GM10266 (cell line): ENCODE results near the gene IKZF4.
A peak's percentile ranks its signal among the peaks of the same experiment; 100 is the strongest.
"Not testable (repeated sequence)": the region's sequence is repeated elsewhere in the genome, so short reads cannot be mapped to it uniquely, and the experiment has no call there.

ENCODE experiments used
- DNase-seq: peaks from one replicate; pipeline ENCODE4 v3.0.0; 2012; ENCODE audit errors: extremely low spot score
- CTCF ChIP-seq: IDR thresholded peaks from 2 replicates; pipeline ENCODE4 v1.5.1; 2012; ENCODE audit warnings: mild to moderate bottlenecking, low read depth; ENCODE audit not compliant: control insufficient read depth, insufficient read depth; ENCODE audit errors: missing control alignments

Gene IKZF4

GRCh38 chr12:55979069-55979468, 41.8 kb upstream of the IKZF4 start:
- TF ChIP-seq CTCF: no peak
- DNase-seq: no peak

- not testable (repeated sequence) for DNase-seq
These were observed 39.0 kb upstream of the IKZF4 start for GRCh38 chr12:55981882-55982281.

- DNase-seq: peak; percentile 74
- no peak for TF ChIP-seq CTCF
These were observed 38.4 kb upstream of the IKZF4 start for GRCh38 chr12:55982319-55982936.

GRCh38 chr12:55983232-55983842, 37.5 kb upstream of the IKZF4 start:
- no peak for TF ChIP-seq CTCF
- DNase-seq: no peak

- DNase-seq: no peak
- no peak for TF ChIP-seq CTCF
These were observed 36.0 kb upstream of the IKZF4 start for GRCh38 chr12:55984861-55985260.

- DNase-seq: no peak
These were observed 35.5 kb upstream of the IKZF4 start for GRCh38 chr12:55985341-55985740.

GRCh38 chr12:55985976-55986375, 34.9 kb upstream of the IKZF4 start:
- not testable (repeated sequence) for DNase-seq

More at GRCh38 chr12:55985341-55985740, 35.5 kb upstream of the IKZF4 start:
- no peak for TF ChIP-seq CTCF

GRCh38 chr12:55991110-55991509, 29.7 kb upstream of the IKZF4 start:
- DNase-seq: no peak
- no peak for TF ChIP-seq CTCF
